Hepatocyte (in vitro differentiated cells): ENCODE measurements around the gene TRAPPC3. TPM values are rescaled to one million over a fixed set of nuclear protein-coding genes. Genes with fewer than 3 reads are reported as not detected.

ENCODE experiments used
- DNase-seq: peaks from one replicate; pipeline ENCODE4 v3.0.0-alpha.2; 2016; ENCODE audit warnings: low spot score
- H2AFZ ChIP-seq: fragments of 200-600 bp; sonication (generic); 2 replicates; pipeline ENCODE4 v1.6.0; 2016; ENCODE audit warnings: antibody characterized with exemption, mild to moderate bottlenecking
- H3K27ac ChIP-seq: fragments of 200-600 bp; sonication (generic); 2 replicates; pipeline ENCODE4 v1.5.1; 2016; ENCODE audit warnings: mild to moderate bottlenecking
- H3K27me3 ChIP-seq: fragments of 200-600 bp; sonication (generic); 2 replicates; pipeline ENCODE4 v1.6.1; 2016
- H3K36me3 ChIP-seq: fragments of 200-600 bp; sonication (generic); replicated peaks from 2 replicates; pipeline ENCODE4 v1.5.1; 2016; ENCODE audit warnings: low read depth; ENCODE audit not compliant: insufficient read depth
- H3K4me1 ChIP-seq: fragments of 200-600 bp; sonication (generic); 2 replicates; pipeline ENCODE4 v1.5.1; 2016; ENCODE audit warnings: mild to moderate bottlenecking, moderate library complexity; ENCODE audit not compliant: insufficient read depth
- H3K4me2 ChIP-seq: fragments of 200-600 bp; sonication (generic); 2 replicates; pipeline ENCODE4 v1.6.0; 2016
- H3K4me3 ChIP-seq: fragments of 200-600 bp; sonication (generic); 2 replicates; pipeline ENCODE4 v1.5.1; 2016; ENCODE audit warnings: mild to moderate bottlenecking
- H3K79me2 ChIP-seq: fragments of 200-600 bp; sonication (generic); 2 replicates; pipeline ENCODE4 v1.6.0; 2017; ENCODE audit warnings: mild to moderate bottlenecking
- H3K9me2 ChIP-seq: fragments of 200-600 bp; sonication (generic); replicated peaks from 2 replicates; pipeline ENCODE4 v1.6.0; 2017; ENCODE audit warnings: mild to moderate bottlenecking; ENCODE audit not compliant: insufficient read depth
- H3K9me3 ChIP-seq: fragments of 200-600 bp; sonication (generic); 2 replicates; pipeline ENCODE4 v1.5.1; 2016; ENCODE audit warnings: low read depth, mild to moderate bottlenecking
- H4K20me1 ChIP-seq: fragments of 200-600 bp; sonication (generic); 2 replicates; pipeline ENCODE4 v1.6.0; 2016; ENCODE audit warnings: mild to moderate bottlenecking; ENCODE audit not compliant: insufficient read depth, poor library complexity, severe bottlenecking
- EZH2 ChIP-seq: fragments of 200-600 bp; sonication (generic); IDR thresholded peaks from 2 replicates; pipeline ENCODE4 v1.6.1; 2016; ENCODE audit warnings: antibody characterized with exemption, mild to moderate bottlenecking, borderline replicate concordance
- EZH2phosphoT487 ChIP-seq: fragments of 200-600 bp; sonication (generic); IDR thresholded peaks from one replicate; pipeline ENCODE4 v1.6.1; 2018; ENCODE audit warnings: antibody characterized with exemption, mild to moderate bottlenecking, low read depth, moderate library complexity; ENCODE audit not compliant: unreplicated experiment, severe bottlenecking
- WGBS: methylation state at CpG from one replicate; pipeline ENCODE4 v1.1.6; 2016; ENCODE audit warnings: low lambda C conversion rate; ENCODE audit errors: missing lambda C conversion rate; 5-methylcytosine and 5-hydroxymethylcytosine counted together
- polyA plus RNA-seq: library from polyadenylated mRNA; unstranded; fragments of >200 nt; fragmentation: Nextera tagmentation; extraction: Ambion mirVana; gene quantifications from 2 replicates; pipeline ENCODE4 v1.2.1, GENCODE V29; 2016
- total RNA-seq: library from RNA; depleted of rRNA; stranded (reverse); fragments of >200 nt; gene quantifications from 2 replicates; pipeline ENCODE4 v1.2.3, GENCODE V29; 2014
- TF ChIP-seq, protein P1 (sequence below): fragments of 200-600 bp; sonication (generic); IDR thresholded peaks from 2 replicates; pipeline ENCODE4 v1.5.1; 2016; ENCODE audit warnings: antibody characterized with exemption, mild to moderate bottlenecking; ENCODE audit not compliant: poor library complexity

TRAPPC3 gene
- total and polyA plus RNA-seq, 2 experiments from 2014 or later = 128 to 131 TPM

DNA sequence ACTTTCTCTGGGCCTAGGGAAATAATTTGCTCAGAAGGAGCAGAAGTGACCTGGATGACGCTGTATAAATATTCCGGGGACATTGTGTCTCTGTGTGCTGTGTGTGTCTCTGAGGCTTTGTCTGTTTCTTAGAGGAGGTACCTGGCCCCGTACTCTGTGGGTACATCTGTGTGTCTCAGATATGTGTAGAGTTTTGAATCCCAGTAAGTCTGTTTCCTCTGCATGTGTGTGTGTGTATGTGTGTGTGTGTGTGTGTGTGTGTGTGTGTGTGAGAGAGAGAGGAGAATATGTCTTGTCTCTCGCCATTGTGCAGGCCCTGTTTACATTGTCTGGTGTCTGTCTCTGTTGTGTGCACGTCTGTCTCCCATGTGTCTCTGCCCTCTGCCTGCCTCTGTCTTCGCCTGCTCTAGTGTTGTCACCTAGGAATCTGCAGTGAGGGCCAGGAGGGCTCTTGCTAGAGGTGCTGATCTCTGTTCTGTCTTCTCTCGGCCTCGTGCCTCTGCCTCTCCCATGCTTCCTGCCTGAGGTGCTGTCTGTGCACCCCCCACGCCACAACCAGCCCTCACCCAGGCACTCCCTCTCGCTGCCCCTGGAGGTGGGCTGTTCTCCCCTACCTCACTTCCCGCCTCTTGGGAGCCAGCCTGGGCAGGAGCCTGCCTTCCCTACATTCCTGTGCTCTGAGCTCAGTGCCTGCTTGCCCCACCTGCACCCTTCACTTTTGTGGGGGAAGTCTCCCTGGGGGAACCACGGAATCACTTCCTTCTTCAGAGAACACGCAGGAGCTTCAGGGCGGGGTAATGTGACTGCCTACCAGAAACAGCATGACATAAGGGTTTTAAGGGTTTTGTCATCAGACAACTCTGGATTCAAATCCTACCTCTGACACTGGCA, 12.6 kb upstream of the TRAPPC3 start:
- no peak overlapping the region for H3K4me3 ChIP-seq
- no peaks in the 10 kb centered on the region for H3K36me3 ChIP-seq
- no peak overlapping the region for H2AFZ ChIP-seq
- H3K27me3 ChIP-seq = no peaks in the 10 kb centered on the region
- TF ChIP-seq, protein P1, sequence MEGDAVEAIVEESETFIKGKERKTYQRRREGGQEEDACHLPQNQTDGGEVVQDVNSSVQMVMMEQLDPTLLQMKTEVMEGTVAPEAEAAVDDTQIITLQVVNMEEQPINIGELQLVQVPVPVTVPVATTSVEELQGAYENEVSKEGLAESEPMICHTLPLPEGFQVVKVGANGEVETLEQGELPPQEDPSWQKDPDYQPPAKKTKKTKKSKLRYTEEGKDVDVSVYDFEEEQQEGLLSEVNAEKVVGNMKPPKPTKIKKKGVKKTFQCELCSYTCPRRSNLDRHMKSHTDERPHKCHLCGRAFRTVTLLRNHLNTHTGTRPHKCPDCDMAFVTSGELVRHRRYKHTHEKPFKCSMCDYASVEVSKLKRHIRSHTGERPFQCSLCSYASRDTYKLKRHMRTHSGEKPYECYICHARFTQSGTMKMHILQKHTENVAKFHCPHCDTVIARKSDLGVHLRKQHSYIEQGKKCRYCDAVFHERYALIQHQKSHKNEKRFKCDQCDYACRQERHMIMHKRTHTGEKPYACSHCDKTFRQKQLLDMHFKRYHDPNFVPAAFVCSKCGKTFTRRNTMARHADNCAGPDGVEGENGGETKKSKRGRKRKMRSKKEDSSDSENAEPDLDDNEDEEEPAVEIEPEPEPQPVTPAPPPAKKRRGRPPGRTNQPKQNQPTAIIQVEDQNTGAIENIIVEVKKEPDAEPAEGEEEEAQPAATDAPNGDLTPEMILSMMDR = no peak
- TF ChIP-seq EZH2 (no peak), EZH2phosphoT487 (no peak)
- 65% methylated on average over 14 of the region's 14 CpGs for WGBS
- H4K20me1 ChIP-seq = peaks cover 86% of the 10 kb centered on the region
- no peaks in the 10 kb centered on the region for H3K9me3 ChIP-seq
- no peaks in the 10 kb centered on the region for H3K9me2 ChIP-seq
- H3K27ac ChIP-seq = peak overlapping the region; percentile 91
- peak; percentile 73 for DNase-seq
- H3K4me2 ChIP-seq = peak overlapping the region; percentile 83
- H3K4me1 ChIP-seq = peaks cover 41% of the 10 kb centered on the region
- peaks cover 100% of the 10 kb centered on the region for H3K79me2 ChIP-seq

- H3K4me3 ChIP-seq = peak overlapping the region; percentile 7
- no peaks in the 10 kb centered on the region for H3K27me3 ChIP-seq
- peaks cover 100% of the 10 kb centered on the region for H3K79me2 ChIP-seq
- no peaks in the 10 kb centered on the region for H3K9me2 ChIP-seq
- H3K36me3 ChIP-seq = no peaks in the 10 kb centered on the region
- H3K27ac ChIP-seq = peak overlapping the region; percentile 91
- TF ChIP-seq EZH2phosphoT487 = no peak
- TF ChIP-seq, protein P1 = peak; percentile 29
- H3K9me3 ChIP-seq = no peaks in the 10 kb centered on the region
- H3K4me2 ChIP-seq = peak overlapping the region; percentile 83
- peak; percentile 46 for DNase-seq
- WGBS = 23% methylated on average over 12 of the region's 12 CpGs
- peaks cover 41% of the 10 kb centered on the region for H3K4me1 ChIP-seq
- H4K20me1 ChIP-seq = peaks cover 80% of the 10 kb centered on the region
- H2AFZ ChIP-seq = no peak overlapping the region
Observed at GRCh38 chr1:36160949-36161485, 11.7 kb upstream of the TRAPPC3 start.

DNA sequence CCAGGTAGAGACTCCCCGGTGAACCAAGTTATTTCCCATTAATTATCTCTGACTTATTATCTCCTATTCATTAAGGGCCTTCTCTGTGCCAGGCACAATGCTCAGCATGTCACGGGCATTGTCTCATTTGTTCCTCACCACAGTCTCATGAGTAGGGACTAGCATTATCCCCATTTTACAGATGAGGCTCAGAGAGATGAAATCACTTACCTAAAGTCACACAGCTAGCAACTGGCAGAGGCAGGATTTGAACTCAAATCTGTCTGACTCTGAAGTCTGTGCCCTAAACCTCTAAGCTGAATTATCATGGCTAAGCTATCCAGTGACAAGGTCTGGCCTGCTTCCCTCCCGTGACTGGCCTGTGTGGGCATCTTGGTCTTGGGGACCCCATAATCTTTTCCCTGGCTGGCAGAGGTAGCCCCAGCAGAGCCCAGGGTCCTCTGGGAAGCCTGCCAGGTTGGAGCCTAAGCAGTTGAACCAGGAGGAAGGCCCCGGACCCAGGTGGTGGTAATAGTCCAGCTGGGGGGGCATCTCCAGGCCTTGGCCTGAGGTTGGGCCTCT, 11.2 kb upstream of the TRAPPC3 start:
- H3K4me3 ChIP-seq = no peak overlapping the region
- no peaks in the 10 kb centered on the region for H3K27me3 ChIP-seq
- H3K79me2 ChIP-seq = peaks cover 95% of the 10 kb centered on the region
- TF ChIP-seq, protein P1 = no peak
- TF ChIP-seq EZH2phosphoT487 (no peak), EZH2 (no peak)
- DNase-seq = no peak
- H3K9me2 ChIP-seq = no peaks in the 10 kb centered on the region
- H3K4me2 ChIP-seq = peak overlapping the region; percentile 83
- no peak overlapping the region for H2AFZ ChIP-seq
- no peaks in the 10 kb centered on the region for H3K9me3 ChIP-seq
- 85% methylated on average over 4 of the region's 4 CpGs for WGBS
- H3K36me3 ChIP-seq = no peaks in the 10 kb centered on the region
- peaks cover 41% of the 10 kb centered on the region for H3K4me1 ChIP-seq
- H3K27ac ChIP-seq = peak overlapping the region; percentile 91
- peaks cover 75% of the 10 kb centered on the region for H4K20me1 ChIP-seq
